HepG2 (cell line): ENCODE results near the gene PLEKHG4B. TPM values are rescaled to one million over a fixed set of nuclear protein-coding genes. Genes with fewer than 3 reads are reported as not detected.

Source experiments
- ATAC-seq: fragments of 200-7000 bp; cut with Tn5 transposase; 3 replicates; pipeline ENCODE4 v1.9.1; 2020; ENCODE audit warnings: mild to moderate bottlenecking, moderate library complexity
- BruUV-seq: library from RNA; stranded (reverse); fragments of 400-500 nt; replicated peaks from 2 replicates; lab custom pipeline; 2021; lab: Mats Ljungman, UMichigan
- CTCF ChIA-PET: fragments of 300-600 bp; formaldehyde crosslinking; extraction: SDS; loops from one replicate; lab custom pipeline; 2021; ENCODE audit warnings: low total read pairs, inconsistent platforms, low intra/inter-chr PET ratio; lab: Yijun Ruan, JAX
- POLR2A ChIA-PET: fragments of 350-600 bp; sonication (Branson Sonifier 250); formaldehyde crosslinking; loops from one replicate; lab custom pipeline; 2020; ENCODE audit warnings: antibody characterized with exemption, inconsistent platforms; lab: Yijun Ruan, JAX
- DNase-seq: peaks from one replicate; pipeline ENCODE4 v3.0.0-alpha.2; 2015; ENCODE audit warnings: low spot score
- FAIRE-seq: peaks from 3 replicates; lab custom pipeline; 2011; peaks lifted over from hg19 to GRCh38; lab: Jason Lieb, UNC
- H2AFZ ChIP-seq: one replicate; pipeline ENCODE4 v1.6.1; 2011; ENCODE audit warnings: low read length, inconsistent platforms
- H3K27ac ChIP-seq: fragments of 300-600 bp; 3 replicates; pipeline ENCODE4 v1.8.0; 2011; ENCODE audit warnings: mixed run types, mild to moderate bottlenecking, mixed read lengths, low read length, inconsistent platforms; ENCODE audit not compliant: insufficient read depth; ENCODE audit errors: extremely low read length
- H3K27me3 ChIP-seq, 2 experiments: fragments of 200-600 bp in 1 of 2; 2 replicates in 1 of 2; 3 replicates in 1 of 2; pipeline versions ENCODE4 v1.6.0 to v1.8.0; 2011; ENCODE audit warnings: low read length in 2 of 2, mild to moderate bottlenecking in 2 of 2, moderate library complexity in 2 of 2, inconsistent platforms in 1 of 2; ENCODE audit not compliant: insufficient read depth in 2 of 2, control insufficient read depth in 1 of 2
- H3K36me3 ChIP-seq, 2 experiments: fragments of 200-600 bp in 1 of 2; replicated peaks in 1 of 2; 2 replicates in 1 of 2; 3 replicates in 1 of 2; pipeline versions ENCODE4 v1.5.1 to v1.8.0; 2011; ENCODE audit warnings: low read length in 2 of 2, inconsistent platforms in 1 of 2; ENCODE audit not compliant: insufficient read depth in 2 of 2, control insufficient read depth in 1 of 2
- H3K4me1 ChIP-seq: 2 replicates; pipeline ENCODE4 v1.5.1; 2012; ENCODE audit warnings: low read length, inconsistent platforms; ENCODE audit not compliant: insufficient read depth
- H3K4me2 ChIP-seq: 2 replicates; pipeline ENCODE4 v1.6.0; 2011; ENCODE audit warnings: low read depth, low read length, inconsistent platforms
- H3K4me3 ChIP-seq, 3 experiments: fragments of 200-600 bp in 1 of 3; sonication (generic), shearing (Covaris generic) in 1 of 3; replicated peaks in 1 of 3; 2 replicates each; pipeline ENCODE4 v1.5.1; 2011 to 2016; ENCODE audit warnings: low read length in 3 of 3, inconsistent platforms in 2 of 3, low read depth in 2 of 3, mild to moderate bottlenecking in 2 of 3, control low read depth in 1 of 3, mixed read lengths in 1 of 3; ENCODE audit not compliant: insufficient read depth in 1 of 3
- H3K79me2 ChIP-seq: one replicate; pipeline ENCODE4 v1.6.1; 2011; ENCODE audit warnings: low read length, inconsistent platforms; ENCODE audit not compliant: insufficient read depth
- H3K9ac ChIP-seq: 2 replicates; pipeline ENCODE4 v1.6.0; 2011; ENCODE audit warnings: mild to moderate bottlenecking, low read depth, low read length, inconsistent platforms; ENCODE audit not compliant: insufficient read depth
- H3K9me3 ChIP-seq: 2 replicates; pipeline ENCODE4 v1.5.1; 2012; ENCODE audit warnings: mild to moderate bottlenecking, low read length
- H4K20me1 ChIP-seq: 2 replicates; pipeline ENCODE4 v1.6.0; 2011; ENCODE audit warnings: inconsistent platforms, mild to moderate bottlenecking, low read length, moderate library complexity; ENCODE audit not compliant: insufficient read depth
- BHLHE40 ChIP-seq: IDR thresholded peaks from 2 replicates; pipeline ENCODE4 v1.6.1; 2011; ENCODE audit warnings: low read length, improper control_type of control experiment
- KDM3A ChIP-seq: IDR thresholded peaks from 2 replicates; pipeline ENCODE4 v1.6.1; 2018; ENCODE audit warnings: low read depth, missing compliant biosample characterization
- KLF16 ChIP-seq, 2 experiments: sonication (generic) in 1 of 2; formaldehyde crosslinking in 1 of 2; IDR thresholded peaks; 2 replicates each; pipeline versions ENCODE4 v1.6.1 to v1.8.0; 2016 to 2023; ENCODE audit warnings: missing genetic modification reagents in 2 of 2, missing compliant biosample characterization in 1 of 2
- NFKB2 ChIP-seq: sonication (generic); formaldehyde crosslinking; IDR thresholded peaks from 2 replicates; pipeline ENCODE4 v1.4.0; 2020; ENCODE audit warnings: missing genetic modification reagents, borderline replicate concordance
- ZNF589 ChIP-seq: sonication (generic); formaldehyde crosslinking; conservative IDR thresholded peaks from 2 replicates; pipeline ENCODE4 v1.8.0; 2022; ENCODE audit warnings: mild to moderate bottlenecking, moderate library complexity, missing genetic modification reagents
- WGBS: methylation state at CpG from one replicate; pipeline ENCODE4 v1.1.6; 2017; ENCODE audit warnings: low lambda C conversion rate; 5-methylcytosine and 5-hydroxymethylcytosine counted together
- in situ Hi-C: cut with HindIII; loops from 2 replicates; pipeline ENCODE4 v1.10.0; 2017; ENCODE audit warnings: low pct_unique_long_range_greater_than_20kb; ENCODE audit not compliant: extremely low pct_ligation_motif_present
- intact Hi-C: fragments of 100-400 bp; cut with micrococcal nuclease; formaldehyde crosslinking; loops from one replicate; pipeline ENCODE4 v1.10.0; 2022; ENCODE audit not compliant: unreplicated experiment
- polyA plus RNA-seq, 8 experiments: library from polyadenylated mRNA; depleted of rRNA in 3 of 8; stranded (reverse) in 7 of 8; unstranded in 1 of 8; fragments of >200 nt; fragmentation: Illumina TruSeq in 4 of 8; extraction: Trizol in 4 of 8; gene quantifications; 2 replicates each; pipeline versions ENCODE4 v1.2.1 to v1.2.3, GENCODE V29; 2011 to 2016; ENCODE audit warnings: low read depth in 4 of 8, missing spikeins in 1 of 8, mixed read lengths in 1 of 8; ENCODE audit not compliant: insufficient read depth in 1 of 8
- total RNA-seq, 5 experiments: library from RNA; depleted of rRNA; stranded (reverse); fragments of >200 nt; fragmentation: Illumina TruSeq; extraction: Trizol; gene quantifications; 2 replicates each; pipeline ENCODE4 v1.2.3, GENCODE V29; 2016; ENCODE audit warnings: low read depth in 1 of 5
- TF ChIP-seq, protein P1 (sequence below): sonication (generic); formaldehyde crosslinking; IDR thresholded peaks from 2 replicates; pipeline ENCODE4 v1.9.0; 2021; ENCODE audit warnings: missing genetic modification reagents, borderline replicate concordance
- TF ChIP-seq, protein P2 (sequence below): sonication (generic); formaldehyde crosslinking; IDR thresholded peaks from 2 replicates; pipeline ENCODE4 v1.5.1; 2020; ENCODE audit warnings: mild to moderate bottlenecking, missing genetic modification reagents, moderate library complexity
- TF ChIP-seq, protein P3 (sequence below): sonication (generic); formaldehyde crosslinking; IDR thresholded peaks from 2 replicates; pipeline ENCODE4 v1.5.0; 2020; ENCODE audit warnings: mild to moderate bottlenecking, missing genetic modification reagents, borderline replicate concordance

Gene PLEKHG4B
- total and polyA plus RNA-seq, 2 of the 13 experiments (the other 11 are each of a cell fraction or from before 2014, with no cell fraction given) = 0.09 TPM; not detected in 1

DNA sequence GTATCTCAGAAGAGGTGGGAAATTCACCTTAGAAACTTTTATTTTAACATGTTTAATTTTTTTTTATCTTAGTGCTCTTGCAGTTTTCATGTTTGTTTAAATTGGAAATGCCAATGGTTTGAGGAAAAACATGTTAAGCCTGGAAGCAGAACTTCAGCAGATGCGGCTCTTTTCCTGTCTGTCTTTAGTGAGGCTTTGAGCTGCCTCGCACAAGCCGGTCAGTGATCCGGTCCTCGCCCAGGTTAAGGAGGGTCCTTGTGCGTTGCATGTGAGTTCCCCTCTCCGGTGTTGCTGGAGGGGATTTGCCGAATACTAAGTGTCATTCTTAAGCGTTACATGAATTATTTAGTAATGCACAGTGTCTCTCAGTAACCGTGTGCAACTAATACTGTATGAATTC, 9.4 kb upstream of the PLEKHG4B start:
- in situ Hi-C loops = no loop called here
- no peak overlapping the region for H3K4me2 ChIP-seq
- CTCF ChIA-PET = no interaction called here

More for the DNA sequence above, 9.4 kb upstream of the PLEKHG4B start:
- Histone ChIP-seq H3K36me3 (no peaks in the 10 kb centered on the region), H3K79me2 (no peaks in the 10 kb centered on the region), H4K20me1 (no peaks in the 10 kb centered on the region), H3K4me1 (no peaks in the 10 kb centered on the region), H3K9me3 (no peaks in the 10 kb centered on the region), H2AFZ (no peak overlapping the region), H3K27ac (no peak overlapping the region), H3K9ac (no peak overlapping the region), H3K4me3 (no peak overlapping the region), H3K27me3 (peaks cover 3 to 52% of the 10 kb centered on the region in 2 experiments; a peak in 4 of 5 replicates)
- no peak for ATAC-seq
- no TSS peak for BruUV-seq
- WGBS = 6% methylated on average over 10 of the region's 10 CpGs
- intact Hi-C loops = no loop called here
- no peak for TF ChIP-seq KLF16 (CRISPR knock-in tag; IDR thresholded peaks at IDR 0.05)
- no peak for TF ChIP-seq KDM3A (CRISPR knock-in tag)
- no peak for TF ChIP-seq BHLHE40
- TF ChIP-seq, protein P1, sequence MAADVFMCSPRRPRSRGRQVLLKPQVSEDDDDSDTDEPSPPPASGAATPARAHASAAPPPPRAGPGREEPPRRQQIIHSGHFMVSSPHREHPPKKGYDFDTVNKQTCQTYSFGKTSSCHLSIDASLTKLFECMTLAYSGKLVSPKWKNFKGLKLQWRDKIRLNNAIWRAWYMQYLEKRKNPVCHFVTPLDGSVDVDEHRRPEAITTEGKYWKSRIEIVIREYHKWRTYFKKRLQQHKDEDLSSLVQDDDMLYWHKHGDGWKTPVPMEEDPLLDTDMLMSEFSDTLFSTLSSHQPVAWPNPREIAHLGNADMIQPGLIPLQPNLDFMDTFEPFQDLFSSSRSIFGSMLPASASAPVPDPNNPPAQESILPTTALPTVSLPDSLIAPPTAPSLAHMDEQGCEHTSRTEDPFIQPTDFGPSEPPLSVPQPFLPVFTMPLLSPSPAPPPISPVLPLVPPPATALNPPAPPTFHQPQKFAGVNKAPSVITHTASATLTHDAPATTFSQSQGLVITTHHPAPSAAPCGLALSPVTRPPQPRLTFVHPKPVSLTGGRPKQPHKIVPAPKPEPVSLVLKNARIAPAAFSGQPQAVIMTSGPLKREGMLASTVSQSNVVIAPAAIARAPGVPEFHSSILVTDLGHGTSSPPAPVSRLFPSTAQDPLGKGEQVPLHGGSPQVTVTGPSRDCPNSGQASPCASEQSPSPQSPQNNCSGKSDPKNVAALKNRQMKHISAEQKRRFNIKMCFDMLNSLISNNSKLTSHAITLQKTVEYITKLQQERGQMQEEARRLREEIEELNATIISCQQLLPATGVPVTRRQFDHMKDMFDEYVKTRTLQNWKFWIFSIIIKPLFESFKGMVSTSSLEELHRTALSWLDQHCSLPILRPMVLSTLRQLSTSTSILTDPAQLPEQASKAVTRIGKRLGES (CRISPR knock-in tag) = no peak
- TF ChIP-seq, protein P2, sequence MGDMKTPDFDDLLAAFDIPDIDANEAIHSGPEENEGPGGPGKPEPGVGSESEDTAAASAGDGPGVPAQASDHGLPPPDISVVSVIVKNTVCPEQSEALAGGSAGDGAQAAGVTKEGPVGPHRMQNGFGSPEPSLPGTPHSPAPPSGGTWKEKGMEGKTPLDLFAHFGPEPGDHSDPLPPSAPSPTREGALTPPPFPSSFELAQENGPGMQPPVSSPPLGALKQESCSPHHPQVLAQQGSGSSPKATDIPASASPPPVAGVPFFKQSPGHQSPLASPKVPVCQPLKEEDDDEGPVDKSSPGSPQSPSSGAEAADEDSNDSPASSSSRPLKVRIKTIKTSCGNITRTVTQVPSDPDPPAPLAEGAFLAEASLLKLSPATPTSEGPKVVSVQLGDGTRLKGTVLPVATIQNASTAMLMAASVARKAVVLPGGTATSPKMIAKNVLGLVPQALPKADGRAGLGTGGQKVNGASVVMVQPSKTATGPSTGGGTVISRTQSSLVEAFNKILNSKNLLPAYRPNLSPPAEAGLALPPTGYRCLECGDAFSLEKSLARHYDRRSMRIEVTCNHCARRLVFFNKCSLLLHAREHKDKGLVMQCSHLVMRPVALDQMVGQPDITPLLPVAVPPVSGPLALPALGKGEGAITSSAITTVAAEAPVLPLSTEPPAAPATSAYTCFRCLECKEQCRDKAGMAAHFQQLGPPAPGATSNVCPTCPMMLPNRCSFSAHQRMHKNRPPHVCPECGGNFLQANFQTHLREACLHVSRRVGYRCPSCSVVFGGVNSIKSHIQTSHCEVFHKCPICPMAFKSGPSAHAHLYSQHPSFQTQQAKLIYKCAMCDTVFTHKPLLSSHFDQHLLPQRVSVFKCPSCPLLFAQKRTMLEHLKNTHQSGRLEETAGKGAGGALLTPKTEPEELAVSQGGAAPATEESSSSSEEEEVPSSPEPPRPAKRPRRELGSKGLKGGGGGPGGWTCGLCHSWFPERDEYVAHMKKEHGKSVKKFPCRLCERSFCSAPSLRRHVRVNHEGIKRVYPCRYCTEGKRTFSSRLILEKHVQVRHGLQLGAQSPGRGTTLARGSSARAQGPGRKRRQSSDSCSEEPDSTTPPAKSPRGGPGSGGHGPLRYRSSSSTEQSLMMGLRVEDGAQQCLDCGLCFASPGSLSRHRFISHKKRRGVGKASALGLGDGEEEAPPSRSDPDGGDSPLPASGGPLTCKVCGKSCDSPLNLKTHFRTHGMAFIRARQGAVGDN (CRISPR knock-in tag) = no peak
- TF ChIP-seq ZNF589 = no peak
- TF ChIP-seq NFKB2 (CRISPR knock-in tag) = no peak
- TF ChIP-seq, protein P3, sequence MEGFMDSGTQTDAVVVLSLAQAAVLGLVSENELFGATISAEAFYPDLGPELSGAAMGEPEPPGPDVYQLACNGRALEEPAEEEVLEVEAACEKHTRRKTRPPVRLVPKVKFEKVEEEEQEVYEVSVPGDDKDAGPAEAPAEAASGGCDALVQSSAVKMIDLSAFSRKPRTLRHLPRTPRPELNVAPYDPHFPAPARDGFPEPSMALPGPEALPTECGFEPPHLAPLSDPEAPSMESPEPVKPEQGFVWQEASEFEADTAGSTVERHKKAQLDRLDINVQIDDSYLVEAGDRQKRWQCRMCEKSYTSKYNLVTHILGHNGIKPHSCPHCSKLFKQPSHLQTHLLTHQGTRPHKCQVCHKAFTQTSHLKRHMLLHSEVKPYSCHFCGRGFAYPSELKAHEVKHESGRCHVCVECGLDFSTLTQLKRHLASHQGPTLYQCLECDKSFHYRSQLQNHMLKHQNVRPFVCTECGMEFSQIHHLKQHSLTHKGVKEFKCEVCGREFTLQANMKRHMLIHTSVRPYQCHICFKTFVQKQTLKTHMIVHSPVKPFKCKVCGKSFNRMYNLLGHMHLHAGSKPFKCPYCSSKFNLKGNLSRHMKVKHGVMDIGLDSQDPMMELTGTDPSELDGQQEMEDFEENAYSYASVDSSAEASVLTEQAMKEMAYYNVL (CRISPR knock-in tag) = no peak
- POLR2A ChIA-PET = no interaction called here
- no peak for DNase-seq
- FAIRE-seq = no peak
